ENCODE measurements around the gene TSEN34.
"Not testable (repeated sequence)": the region's sequence is repeated elsewhere in the genome, so short reads cannot be mapped to it uniquely, and the experiment has no call there.

Gene TSEN34

GRCh38 chr19:54209811-54210494 lies 18.8 kb downstream of the TSEN34 start:
- no peak for DNase-seq

- no peak for DNase-seq
Observed at GRCh38 chr19:54211235-54211634, 20.1 kb downstream of the TSEN34 start.

- DNase-seq, result not testable (repeated sequence)
Observed at GRCh38 chr19:54214217-54214616, 23.1 kb downstream of the TSEN34 start.

GRCh38 chr19:54214734-54215133 lies 23.6 kb downstream of the TSEN34 start:
- not testable (repeated sequence) for DNase-seq

GRCh38 chr19:54216869-54217268 lies 25.8 kb downstream of the TSEN34 start:
- DNase-seq, result no peak

GRCh38 chr19:54217517-54218247 lies 26.6 kb downstream of the TSEN34 start:
- DNase-seq, result not testable (repeated sequence)

GRCh38 chr19:54218259-54218658 lies 27.2 kb downstream of the TSEN34 start:
- DNase-seq, result no peak

GRCh38 chr19:54218960-54219661 lies 28.0 kb downstream of the TSEN34 start:
- no peak for DNase-seq

- not testable (repeated sequence) for DNase-seq
Observed at GRCh38 chr19:54219702-54220101, 28.6 kb downstream of the TSEN34 start.

- not testable (repeated sequence) for DNase-seq
Observed at GRCh38 chr19:54221947-54222346, 30.8 kb downstream of the TSEN34 start.

GRCh38 chr19:54222474-54223276 lies 31.6 kb downstream of the TSEN34 start, which contains the start of gene LILRB3:
Gene LILRB3, minus strand, starts transcription at chr19:54223007. Its CDS starts 31 bp downstream, at chr19:54222976.
- not testable (repeated sequence) for DNase-seq

- DNase-seq, result not testable (repeated sequence)
Observed at GRCh38 chr19:54223277-54223936, 32.3 kb downstream of the TSEN34 start.

GRCh38 chr19:54223937-54224281 lies 32.8 kb downstream of the TSEN34 start:
- DNase-seq, result not testable (repeated sequence)

GRCh38 chr19:54224619-54225018 lies 33.5 kb downstream of the TSEN34 start:
- DNase-seq, result not testable (repeated sequence)

GRCh38 chr19:54229146-54229545 lies 38.0 kb downstream of the TSEN34 start:
- DNase-seq, result no peak

- DNase-seq, result no peak
Observed at GRCh38 chr19:54230031-54230430, 38.9 kb downstream of the TSEN34 start.

- peak; percentile 81 for DNase-seq
Observed at GRCh38 chr19:54231077-54231931, 40.2 kb downstream of the TSEN34 start.

- DNase-seq, result no peak
Observed at GRCh38 chr19:54233941-54234340, 42.8 kb downstream of the TSEN34 start.

GRCh38 chr19:54239491-54240371 lies 48.6 kb downstream of the TSEN34 start:
- DNase-seq, result not testable (repeated sequence)
